Coronary artery (tissue), 2 donors: Measurements from ENCODE around the gene NHSL1.
A peak's percentile ranks its signal among the peaks of the same experiment; 100 is the strongest.
"Not testable (repeated sequence)": the region's sequence is repeated elsewhere in the genome, so short reads cannot be mapped to it uniquely, and the experiment has no call there.

ENCODE experiments used
- DNase-seq: peaks from one replicate; pipeline ENCODE4 v3.0.0-alpha.2; 2017; ENCODE audit warnings: low spot score
- H3K27ac ChIP-seq, 2 donors: fragments of 200-600 bp; sonication (generic); one replicate each; pipeline ENCODE4 v1.5.1; 2016 to 2019
- H3K4me3 ChIP-seq: fragments of 200-600 bp; sonication (generic); 2 replicates; pipeline ENCODE4 v1.5.1; 2016; ENCODE audit warnings: mild to moderate bottlenecking, moderate library complexity
- TF ChIP-seq, protein P1 (sequence below): fragments of 200-600 bp; sonication (generic); IDR thresholded peaks from one replicate; pipeline ENCODE4 v1.5.1; 2019; ENCODE audit warnings: antibody characterized with exemption

Gene NHSL1

DNA sequence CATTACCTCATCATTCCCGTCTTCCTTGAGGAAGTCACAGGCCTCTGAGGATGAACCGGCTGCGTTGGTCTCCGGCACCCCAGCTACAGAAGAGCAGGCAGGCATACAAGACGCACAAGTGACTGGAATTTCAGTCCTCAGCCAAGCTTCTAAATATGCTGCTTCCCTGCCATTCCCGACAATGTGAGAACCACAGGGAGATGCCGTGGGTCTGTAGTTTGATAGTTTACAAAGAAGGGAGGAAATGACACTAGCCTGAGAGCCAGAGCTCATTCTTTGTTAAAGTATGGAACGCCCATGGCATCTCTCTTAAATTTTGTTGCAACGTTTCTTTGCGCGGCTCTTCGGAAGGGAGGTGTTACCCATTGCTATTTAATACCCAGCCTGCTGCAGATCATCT, 69.5 kb downstream of the NHSL1 start:
- no peak overlapping the region for H3K27ac ChIP-seq
- TF ChIP-seq, protein P1, sequence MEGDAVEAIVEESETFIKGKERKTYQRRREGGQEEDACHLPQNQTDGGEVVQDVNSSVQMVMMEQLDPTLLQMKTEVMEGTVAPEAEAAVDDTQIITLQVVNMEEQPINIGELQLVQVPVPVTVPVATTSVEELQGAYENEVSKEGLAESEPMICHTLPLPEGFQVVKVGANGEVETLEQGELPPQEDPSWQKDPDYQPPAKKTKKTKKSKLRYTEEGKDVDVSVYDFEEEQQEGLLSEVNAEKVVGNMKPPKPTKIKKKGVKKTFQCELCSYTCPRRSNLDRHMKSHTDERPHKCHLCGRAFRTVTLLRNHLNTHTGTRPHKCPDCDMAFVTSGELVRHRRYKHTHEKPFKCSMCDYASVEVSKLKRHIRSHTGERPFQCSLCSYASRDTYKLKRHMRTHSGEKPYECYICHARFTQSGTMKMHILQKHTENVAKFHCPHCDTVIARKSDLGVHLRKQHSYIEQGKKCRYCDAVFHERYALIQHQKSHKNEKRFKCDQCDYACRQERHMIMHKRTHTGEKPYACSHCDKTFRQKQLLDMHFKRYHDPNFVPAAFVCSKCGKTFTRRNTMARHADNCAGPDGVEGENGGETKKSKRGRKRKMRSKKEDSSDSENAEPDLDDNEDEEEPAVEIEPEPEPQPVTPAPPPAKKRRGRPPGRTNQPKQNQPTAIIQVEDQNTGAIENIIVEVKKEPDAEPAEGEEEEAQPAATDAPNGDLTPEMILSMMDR = no peak
- H3K4me3 ChIP-seq = no peak overlapping the region
- no peak for DNase-seq

DNA sequence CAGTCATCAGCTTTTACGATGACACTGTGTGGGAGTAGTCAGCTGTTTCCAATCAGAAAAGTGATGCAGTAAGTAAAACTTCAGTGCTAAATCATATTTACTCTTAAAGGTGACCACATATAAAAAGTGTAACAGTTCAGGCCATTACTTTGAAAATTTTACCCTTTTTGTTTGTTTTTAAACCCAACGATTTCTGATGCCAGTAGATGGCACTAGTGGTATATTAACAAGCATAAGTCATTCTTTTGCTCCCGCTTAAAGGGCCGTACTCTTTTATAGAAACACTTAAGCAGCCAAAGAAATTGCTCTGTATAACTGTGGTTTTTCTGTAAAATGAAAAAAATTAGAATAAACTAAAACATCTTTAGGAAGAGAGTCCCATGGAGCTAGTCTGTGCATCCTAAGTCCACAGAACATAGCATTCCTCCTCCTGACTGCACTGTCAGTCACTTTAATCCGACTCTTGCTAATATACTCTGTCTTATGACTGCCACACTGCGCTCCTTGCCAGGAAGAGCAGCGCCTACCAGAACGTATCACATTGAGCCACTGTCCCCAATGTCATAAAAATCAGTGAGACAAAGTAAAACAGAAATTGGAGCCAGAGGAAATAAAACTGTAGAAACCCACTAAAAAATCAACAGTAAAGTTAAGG, 70.2 kb downstream of the NHSL1 start:
- H3K4me3 ChIP-seq = no peak overlapping the region
- H3K27ac ChIP-seq = no peak overlapping the region
- TF ChIP-seq, protein P1 = peak; percentile 29
- DNase-seq = no peak

DNA sequence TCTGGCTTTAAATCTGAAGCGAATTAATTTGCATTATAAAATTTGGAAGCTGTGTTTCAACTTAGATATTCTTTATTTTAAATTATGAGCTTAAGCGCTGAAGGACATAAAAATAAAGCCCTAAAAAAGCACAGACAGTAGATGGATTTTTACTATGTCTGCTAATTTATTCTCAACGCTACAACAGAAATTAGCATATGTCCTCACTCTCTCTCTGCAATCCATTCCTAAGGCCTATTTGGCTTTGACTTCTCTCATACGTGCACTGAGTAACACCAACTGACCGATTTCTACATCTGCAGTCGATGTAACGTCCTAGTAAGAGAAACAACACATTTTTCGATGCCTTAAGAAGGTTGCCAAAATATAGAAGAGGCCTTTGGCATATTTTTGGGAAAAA, 71.6 kb downstream of the NHSL1 start:
- no peak for DNase-seq
- H3K27ac ChIP-seq = no peak overlapping the region
- TF ChIP-seq, protein P1 = no peak
- H3K4me3 ChIP-seq = no peak overlapping the region

DNA sequence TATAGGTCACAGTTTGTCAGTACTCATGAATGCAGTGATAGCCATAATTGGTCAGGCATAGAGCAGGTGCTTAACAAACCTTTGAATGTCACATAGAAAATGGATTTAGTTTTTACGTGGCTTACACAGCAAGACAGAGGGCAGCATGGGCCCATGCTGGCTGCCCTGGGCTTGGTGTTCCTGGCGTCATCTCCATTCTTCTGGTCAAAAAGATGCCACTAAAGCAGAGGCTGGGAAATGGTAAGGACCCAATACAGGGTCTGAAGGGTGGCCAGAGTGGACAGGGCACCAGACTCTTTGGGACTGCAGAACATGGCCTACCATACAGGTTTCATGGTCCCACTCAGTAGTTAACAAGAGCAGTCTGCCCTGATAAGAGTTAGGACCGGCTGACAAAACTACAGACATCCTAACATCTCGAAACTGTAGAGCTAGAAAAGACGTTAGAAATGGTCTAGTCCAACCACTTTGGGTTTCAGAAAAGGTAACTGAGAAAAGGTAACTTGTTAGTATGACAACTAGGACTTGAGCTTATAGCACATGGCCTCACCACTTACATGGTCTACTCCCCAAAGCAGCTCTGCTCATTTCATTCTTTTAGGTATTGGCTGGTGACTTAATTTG, 72.7 kb downstream of the NHSL1 start:
- TF ChIP-seq, protein P1 = no peak

DNA sequence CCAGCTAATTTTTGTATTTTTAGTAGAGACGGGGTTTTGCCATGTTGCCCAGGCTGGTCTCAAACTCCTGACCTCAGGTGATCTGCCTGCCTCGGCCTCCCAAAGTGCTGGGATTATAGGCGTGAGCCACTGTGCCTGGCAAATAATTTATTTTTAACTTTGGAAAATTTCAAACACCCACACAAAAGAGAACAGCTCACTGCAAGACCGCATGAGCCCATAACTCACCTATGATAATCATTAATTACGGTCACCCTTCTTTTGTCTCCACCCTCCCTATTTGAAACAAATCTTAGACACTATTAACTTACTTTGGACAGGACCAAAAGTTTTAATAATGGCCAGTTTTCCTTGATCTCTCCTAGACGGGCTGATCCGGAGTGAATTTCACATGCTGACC, 74.0 kb downstream of the NHSL1 start:
- not testable (repeated sequence) for H3K27ac ChIP-seq, H3K4me3 ChIP-seq, DNase-seq

More for the DNA sequence above, 72.7 kb downstream of the NHSL1 start:
- Histone ChIP-seq H3K27ac (no peak overlapping the region), H3K4me3 (no peak overlapping the region)
- no peak for DNase-seq

DNA sequence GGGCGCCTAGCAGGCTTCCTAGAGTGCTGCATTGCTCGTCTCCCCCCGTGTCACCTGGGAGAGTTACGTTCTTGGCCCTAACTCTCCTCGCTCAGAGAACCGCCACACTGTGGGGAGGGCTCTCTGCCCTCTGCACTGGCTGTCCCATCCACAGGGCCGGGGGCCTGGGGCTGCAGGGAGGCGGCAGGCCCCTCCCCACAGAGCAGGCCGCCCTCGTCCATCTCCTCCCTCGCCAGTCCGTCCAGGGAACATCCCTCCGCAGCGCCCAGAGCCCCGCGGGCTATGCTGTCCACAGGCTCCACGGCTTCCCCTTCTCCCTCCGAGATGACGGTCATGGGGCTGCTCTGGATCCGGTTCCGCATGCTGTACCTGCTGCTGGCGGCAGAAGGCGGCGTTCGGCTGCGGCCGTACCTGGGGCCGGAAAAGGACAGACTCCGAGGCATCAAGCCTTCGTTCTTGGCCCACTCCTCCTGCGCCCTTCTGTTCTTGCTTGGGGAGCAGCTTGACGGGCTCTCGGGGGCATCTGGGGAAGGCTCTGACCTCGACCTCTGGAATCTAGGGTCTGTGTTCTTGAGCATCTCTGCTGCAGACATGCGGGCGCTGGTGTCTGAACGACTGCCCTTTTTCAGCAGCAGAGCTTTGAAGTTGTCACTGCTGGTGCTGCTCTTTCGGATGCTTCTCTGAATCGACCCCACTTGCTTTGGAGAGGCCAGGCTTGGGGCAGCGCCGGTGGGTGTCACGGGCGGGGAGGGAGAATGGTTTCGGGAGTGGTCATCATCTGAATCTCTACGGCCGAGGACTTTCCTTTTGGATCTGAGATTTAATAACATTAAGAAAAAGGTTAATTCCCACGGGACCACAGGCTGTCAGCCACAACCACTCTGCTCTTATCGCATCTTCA, 75.0 kb downstream of the NHSL1 start:
- no peak overlapping the region for H3K27ac ChIP-seq
- TF ChIP-seq, protein P1 = no peak

DNA sequence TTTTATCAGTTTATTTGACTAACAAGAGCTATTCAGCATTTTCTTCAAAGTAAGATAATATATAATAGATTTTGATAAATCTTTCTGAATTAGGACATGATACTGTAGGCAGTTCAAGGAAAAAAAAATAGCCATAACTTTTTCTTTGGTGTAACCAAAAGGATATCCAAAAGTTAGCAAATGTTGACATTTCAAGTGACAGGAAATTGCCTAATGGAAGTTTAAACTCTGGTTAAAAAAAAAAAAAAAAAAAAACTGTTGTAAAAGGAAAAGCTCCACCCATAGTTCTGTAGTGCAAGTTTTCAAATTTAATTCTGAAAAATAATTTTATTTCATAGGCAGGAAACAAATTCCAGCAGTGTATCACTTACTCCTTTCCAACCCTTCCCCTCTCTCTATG, 76.4 kb downstream of the NHSL1 start:
- no peak overlapping the region for H3K27ac ChIP-seq
- H3K4me3 ChIP-seq = no peak overlapping the region
- TF ChIP-seq, protein P1 = no peak
- no peak for DNase-seq

More for the DNA sequence above, 75.0 kb downstream of the NHSL1 start:
- DNase-seq = no peak
- H3K4me3 ChIP-seq = no peak overlapping the region
